OCI-LY1 (cell line): Measurements from ENCODE around the gene SHKBP1.

ENCODE experiments used
- EZH2 ChIP-seq: fragments of 200-600 bp; sonication (generic), shearing (Covaris generic); IDR thresholded peaks from 2 replicates; pipeline ENCODE4 v1.8.0; 2017; ENCODE audit warnings: borderline replicate concordance, mixed run types, mild to moderate bottlenecking, antibody characterized with exemption, low read length, moderate library complexity, mixed read lengths
- TF ChIP-seq, protein P1 (sequence below): fragments of 200-600 bp; sonication (generic), shearing (Covaris generic); IDR thresholded peaks from 2 replicates; pipeline ENCODE4 v1.5.1; 2017; ENCODE audit warnings: mild to moderate bottlenecking, antibody characterized with exemption, low read length, moderate library complexity, mixed read lengths

DNA sequence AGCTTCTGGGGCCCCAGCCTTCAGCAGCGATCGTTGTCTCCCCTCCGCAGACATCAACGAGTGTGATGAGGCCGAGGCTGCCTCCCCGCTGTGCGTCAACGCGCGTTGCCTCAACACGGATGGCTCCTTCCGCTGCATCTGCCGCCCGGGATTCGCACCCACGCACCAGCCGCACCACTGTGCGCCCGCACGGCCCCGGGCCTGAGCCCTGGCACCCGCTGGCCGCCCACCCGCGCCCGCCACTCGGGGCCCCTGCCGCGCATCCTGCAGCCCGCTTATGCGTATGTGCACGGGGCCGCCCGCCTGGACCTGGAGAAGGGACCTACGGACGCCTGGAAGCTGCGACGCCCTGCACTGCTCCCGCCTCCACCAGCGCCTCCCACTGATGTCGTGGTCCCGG lies 52.7 kb downstream of the SHKBP1 start:
- TF ChIP-seq, protein P1, sequence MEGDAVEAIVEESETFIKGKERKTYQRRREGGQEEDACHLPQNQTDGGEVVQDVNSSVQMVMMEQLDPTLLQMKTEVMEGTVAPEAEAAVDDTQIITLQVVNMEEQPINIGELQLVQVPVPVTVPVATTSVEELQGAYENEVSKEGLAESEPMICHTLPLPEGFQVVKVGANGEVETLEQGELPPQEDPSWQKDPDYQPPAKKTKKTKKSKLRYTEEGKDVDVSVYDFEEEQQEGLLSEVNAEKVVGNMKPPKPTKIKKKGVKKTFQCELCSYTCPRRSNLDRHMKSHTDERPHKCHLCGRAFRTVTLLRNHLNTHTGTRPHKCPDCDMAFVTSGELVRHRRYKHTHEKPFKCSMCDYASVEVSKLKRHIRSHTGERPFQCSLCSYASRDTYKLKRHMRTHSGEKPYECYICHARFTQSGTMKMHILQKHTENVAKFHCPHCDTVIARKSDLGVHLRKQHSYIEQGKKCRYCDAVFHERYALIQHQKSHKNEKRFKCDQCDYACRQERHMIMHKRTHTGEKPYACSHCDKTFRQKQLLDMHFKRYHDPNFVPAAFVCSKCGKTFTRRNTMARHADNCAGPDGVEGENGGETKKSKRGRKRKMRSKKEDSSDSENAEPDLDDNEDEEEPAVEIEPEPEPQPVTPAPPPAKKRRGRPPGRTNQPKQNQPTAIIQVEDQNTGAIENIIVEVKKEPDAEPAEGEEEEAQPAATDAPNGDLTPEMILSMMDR: no peak
- TF ChIP-seq EZH2: no peak
